NCI-H2196 treated with DMSO at 0.1 percent for 48 hours (cell line): Measurements from ENCODE around the gene CBLB.

Experiments used
- DNase-seq: peaks from one replicate; lab custom pipeline; 2025; ENCODE audit not compliant: unreplicated experiment; lab: John Stamatoyannopoulos, UW

CBLB gene

GRCh38 chr3:105876780-105877327 is 8.0 kb upstream of the CBLB start:
- DNase-seq = no peak

GRCh38 chr3:105869861-105870755 is 1.3 kb upstream of the CBLB start:
- no peak for DNase-seq

DNA sequence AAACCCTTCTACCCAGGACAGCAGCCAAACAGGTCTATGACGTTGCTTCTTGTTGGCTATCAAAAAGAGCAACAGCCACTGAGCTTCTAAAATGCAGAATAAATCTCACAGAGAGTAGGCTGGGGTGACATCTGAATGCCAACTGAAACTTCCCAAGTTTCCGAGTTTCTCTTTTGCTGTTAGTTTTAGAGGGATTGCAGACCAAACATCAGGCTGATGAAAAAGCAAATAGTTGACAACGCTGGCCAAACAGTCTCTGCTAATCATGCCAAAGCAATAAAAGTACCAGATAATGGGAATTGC is 670 bp upstream of the CBLB start:
- DNase-seq = no peak

DNA sequence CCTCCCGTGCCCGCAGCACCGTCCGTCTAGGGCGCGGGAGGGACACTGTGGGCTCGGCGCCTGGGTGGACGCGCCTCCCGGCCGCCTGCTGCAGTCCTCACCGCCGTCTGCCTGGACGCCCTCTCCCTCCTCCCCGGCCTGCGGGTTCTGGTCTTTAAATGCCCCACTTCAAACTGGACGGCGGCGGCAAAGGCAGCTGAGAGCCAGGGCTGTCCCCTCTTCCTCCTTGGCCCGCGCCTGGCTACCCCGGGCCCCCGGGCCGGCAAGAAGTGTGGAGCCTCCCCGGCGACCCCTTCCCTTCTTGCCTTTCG is 426 bp downstream of the CBLB start:
- DNase-seq = no peak

- no peak for DNase-seq
Measured at GRCh38 chr3:105867712-105868430, 941 bp downstream of the CBLB start.

- DNase-seq = no peak
Measured at GRCh38 chr3:105866656-105867653, 1.9 kb downstream of the CBLB start.

DNA sequence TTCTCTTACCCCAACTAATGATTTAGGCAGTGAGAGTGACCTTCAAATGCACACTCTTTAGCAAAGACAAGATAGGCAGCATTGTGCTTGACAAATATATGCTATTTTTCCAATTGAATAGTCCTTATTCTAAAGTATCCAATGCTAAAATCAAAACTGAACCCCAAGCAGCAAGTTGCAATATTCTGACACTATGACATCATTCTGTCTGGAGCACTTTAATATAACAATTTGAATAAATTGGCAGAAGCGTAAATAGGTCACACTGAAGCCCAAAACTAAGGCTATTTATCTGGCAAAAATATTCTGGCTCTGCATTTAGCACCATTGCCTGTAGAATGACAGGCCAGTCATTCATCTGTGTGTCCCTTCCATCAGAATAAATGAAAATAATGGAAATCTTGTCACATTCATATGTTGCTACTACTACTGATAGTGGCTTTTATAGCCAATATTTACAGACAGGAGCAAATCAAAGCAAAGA is 2.9 kb downstream of the CBLB start:
- no peak for DNase-seq

GRCh38 chr3:105865016-105865623 is 3.7 kb downstream of the CBLB start:
- DNase-seq = no peak

DNA sequence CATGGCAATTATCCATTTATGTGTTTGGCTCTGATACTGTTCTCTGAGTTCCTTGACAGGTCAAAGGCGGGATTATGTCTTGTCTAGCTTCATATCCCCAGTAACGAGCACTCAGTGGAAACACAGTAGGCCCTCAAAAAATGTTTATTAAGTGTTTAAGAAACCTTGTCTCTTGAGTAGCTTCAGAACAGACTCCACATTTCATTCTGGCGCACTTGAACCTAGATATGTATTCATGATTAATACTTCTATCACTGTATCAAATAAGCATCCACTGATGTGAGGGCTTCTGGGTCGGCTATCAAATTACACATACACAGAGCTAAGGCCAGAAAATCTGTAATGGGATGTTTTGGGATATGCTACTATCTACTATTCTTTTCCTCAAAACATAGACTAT is 4.6 kb downstream of the CBLB start:
- no peak for DNase-seq

- no peak for DNase-seq
Measured at GRCh38 chr3:105863608-105864007, 5.2 kb downstream of the CBLB start.

- no peak for DNase-seq
Measured at GRCh38 chr3:105862217-105862616, 6.6 kb downstream of the CBLB start.

DNA sequence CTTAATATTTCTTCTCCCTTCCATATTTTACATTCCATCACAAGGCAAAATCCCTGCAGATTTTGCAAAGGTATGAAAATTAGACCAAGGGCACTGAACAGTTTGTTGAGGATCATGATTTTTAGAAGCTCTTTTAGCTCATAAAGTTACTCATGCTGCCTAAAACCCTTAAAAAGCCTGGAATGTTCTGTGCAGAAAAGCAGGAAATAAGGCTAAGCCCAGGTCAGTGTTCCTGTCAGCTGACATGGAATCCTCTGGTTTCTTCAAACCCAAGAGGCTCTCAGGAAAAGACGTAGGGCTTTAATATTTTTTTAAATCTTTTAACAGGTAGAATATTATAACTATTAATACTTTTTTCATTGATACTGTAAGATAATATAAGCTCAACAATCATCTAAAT is 8.2 kb downstream of the CBLB start:
- DNase-seq = no peak

DNA sequence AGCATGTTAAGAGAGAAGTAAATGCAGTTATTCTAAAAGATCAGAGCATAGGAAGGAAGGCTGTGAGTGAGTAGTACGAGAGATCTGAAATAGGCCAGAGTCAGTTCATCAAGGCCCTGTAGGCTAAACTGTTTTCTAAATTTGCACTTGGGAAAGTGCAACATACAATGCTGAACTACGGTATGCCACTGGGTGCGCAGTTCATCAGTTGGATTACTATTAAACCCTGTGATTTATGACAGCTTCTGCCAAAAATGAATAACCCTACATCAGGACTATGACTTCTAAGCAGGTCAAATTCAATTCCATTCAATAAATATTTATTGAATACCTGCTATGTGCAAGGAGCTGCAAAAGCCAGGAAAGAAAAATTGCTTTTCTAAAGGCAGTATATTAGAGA is 10.8 kb downstream of the CBLB start:
- DNase-seq = no peak

DNA sequence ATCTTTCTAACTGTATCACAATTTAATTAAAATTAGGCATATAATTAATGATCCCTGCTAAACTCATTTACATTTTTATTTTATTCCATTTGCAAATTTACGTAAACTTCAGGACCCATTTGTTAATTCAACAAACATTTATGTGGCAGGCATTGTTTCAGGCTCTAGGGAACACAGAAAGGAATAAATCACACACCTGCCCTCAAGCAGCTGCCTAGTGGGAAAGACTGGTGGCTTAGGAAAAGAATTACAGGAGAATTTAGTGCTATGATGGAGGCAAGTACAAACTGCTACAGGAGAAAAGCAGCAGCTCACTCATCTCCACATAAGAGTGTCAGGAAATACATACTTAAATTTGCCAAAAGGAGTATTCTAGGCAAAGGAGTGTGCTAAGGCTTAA is 11.2 kb downstream of the CBLB start:
- no peak for DNase-seq

- no peak for DNase-seq
Measured at GRCh38 chr3:105856605-105857004, 12.2 kb downstream of the CBLB start.

DNA sequence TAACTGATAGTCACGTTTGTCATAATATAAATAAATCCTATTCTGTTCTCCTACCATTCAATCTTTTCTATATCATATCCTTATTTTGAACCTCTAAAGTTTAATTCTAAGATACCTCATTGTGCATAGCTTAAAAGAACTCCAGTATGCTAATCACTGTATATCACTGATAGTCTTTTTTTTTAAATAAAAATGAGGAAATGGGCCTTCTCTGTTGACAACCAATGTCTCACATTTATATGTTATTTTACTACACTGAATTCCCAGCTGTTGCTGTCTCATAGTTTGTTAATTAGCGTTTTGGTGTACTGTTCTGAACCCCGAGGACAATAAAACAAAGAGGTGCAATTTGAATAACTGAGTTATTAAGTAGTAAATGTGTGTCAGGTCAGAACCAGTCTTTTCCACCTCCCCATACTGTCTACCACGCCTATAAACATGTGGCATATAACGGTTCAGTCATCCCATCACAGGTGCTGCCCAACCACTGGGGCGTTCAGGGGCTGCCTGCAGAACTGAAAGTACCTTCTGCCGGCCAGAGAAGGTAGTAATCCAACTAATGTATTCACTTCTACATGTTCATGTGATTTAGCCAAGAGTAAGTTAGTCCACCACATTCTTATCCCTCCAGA is 14.9 kb downstream of the CBLB start:
- no peak for DNase-seq

DNA sequence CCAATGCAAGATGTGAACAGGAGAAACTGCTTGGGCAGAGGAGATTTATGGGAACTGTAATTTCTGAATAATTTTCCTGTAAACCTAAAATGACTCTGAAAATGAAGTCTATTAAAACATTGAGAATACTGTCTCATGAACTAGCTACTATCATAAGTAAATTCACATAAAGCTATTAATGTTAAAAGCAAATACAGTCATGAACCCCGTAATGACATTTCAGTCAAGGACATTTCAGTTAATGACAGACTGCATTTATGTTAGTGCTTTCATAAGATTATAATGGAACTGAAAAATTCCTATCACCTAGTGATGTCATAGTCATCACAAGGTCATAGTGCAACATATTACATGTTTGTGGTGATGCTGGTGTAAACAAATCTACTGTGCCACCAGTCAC is 17.2 kb downstream of the CBLB start:
- DNase-seq = no peak

DNA sequence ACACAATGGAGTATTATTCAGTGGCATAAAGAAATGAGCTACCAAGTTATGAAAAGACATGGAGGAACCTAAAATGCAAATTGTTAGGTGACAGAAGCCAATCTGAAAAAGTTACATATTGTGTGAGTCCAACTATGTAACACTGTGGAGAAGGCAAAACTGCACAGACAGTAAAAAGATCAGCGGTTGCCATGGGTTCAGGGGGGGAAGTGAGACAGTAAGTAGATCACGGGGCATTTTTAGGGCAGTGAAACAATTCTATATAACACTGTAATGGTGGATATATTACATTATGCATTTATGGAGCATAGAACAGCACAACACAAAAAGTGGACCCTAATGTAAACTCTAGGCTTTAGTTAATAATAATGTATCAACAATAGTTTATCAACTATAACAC is 17.6 kb downstream of the CBLB start:
- DNase-seq = no peak

DNA sequence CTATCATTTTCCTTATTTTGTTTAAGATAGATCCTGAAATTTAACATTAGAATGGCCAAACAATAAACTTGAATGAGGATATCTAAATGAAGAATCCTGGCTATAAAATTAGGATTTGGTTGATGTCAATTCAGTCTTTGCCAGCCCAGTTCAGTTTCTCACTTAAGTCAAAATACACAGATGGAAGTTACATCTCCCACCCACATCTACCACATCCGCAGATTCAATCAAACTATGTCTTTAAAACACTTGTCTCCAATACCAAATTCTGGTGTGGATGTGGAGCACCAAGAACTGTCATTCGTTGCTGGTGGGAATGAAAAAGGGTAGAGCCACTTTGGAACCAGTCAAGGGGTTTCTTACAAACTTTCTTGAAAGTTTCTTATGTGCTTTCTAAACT is 18.2 kb downstream of the CBLB start:
- no peak for DNase-seq

GRCh38 chr3:105848821-105849220 is 20.0 kb downstream of the CBLB start:
- no peak for DNase-seq
